Mesendoderm (in vitro differentiated cells): ENCODE data around the gene POLE4.

ENCODE experiments used
- DNase-seq: peaks from one replicate; pipeline ENCODE4 v3.0.0; 2013
- H2AK5ac ChIP-seq: 2 replicates; pipeline ENCODE4 v1.6.1; 2013; ENCODE audit warnings: low read length, inconsistent platforms
- H2BK120ac ChIP-seq: 2 replicates; pipeline ENCODE4 v1.6.1; 2013; ENCODE audit warnings: low read depth, mild to moderate bottlenecking, low read length, moderate library complexity, mixed read lengths
- H2BK15ac ChIP-seq: replicated peaks from 2 replicates; pipeline ENCODE4 v1.6.1; 2013; ENCODE audit warnings: low read depth, mild to moderate bottlenecking, moderate library complexity
- H2BK5ac ChIP-seq: 2 replicates; pipeline ENCODE4 v1.6.1; 2013; ENCODE audit warnings: low read length, inconsistent platforms
- H3K18ac ChIP-seq: 2 replicates; pipeline ENCODE4 v1.6.1; 2013; ENCODE audit warnings: mild to moderate bottlenecking, low read length, mixed read lengths
- H3K23ac ChIP-seq: one replicate; pipeline ENCODE4 v1.6.1; 2013; ENCODE audit warnings: low read length
- H3K27ac ChIP-seq: 2 replicates; pipeline ENCODE4 v1.5.1; 2013; ENCODE audit warnings: low read depth, mild to moderate bottlenecking, inconsistent platforms, low read length, moderate library complexity
- H3K27me3 ChIP-seq: 2 replicates; pipeline ENCODE4 v1.6.1; 2013; ENCODE audit warnings: low read length, control low read depth, mild to moderate bottlenecking, inconsistent platforms; ENCODE audit not compliant: insufficient read depth, poor library complexity
- H3K36me3 ChIP-seq: 2 replicates; pipeline ENCODE4 v1.6.1; 2013; ENCODE audit warnings: low read length, inconsistent platforms; ENCODE audit not compliant: control insufficient read depth, insufficient read depth
- H3K4ac ChIP-seq: one replicate; pipeline ENCODE4 v1.6.1; 2013; ENCODE audit warnings: low read depth, mild to moderate bottlenecking, low read length, moderate library complexity
- H3K4me1 ChIP-seq: 2 replicates; pipeline ENCODE4 v1.6.1; 2013; ENCODE audit warnings: low read depth, low read length, inconsistent platforms; ENCODE audit not compliant: control insufficient read depth
- H3K4me2 ChIP-seq: 2 replicates; pipeline ENCODE4 v1.6.1; 2013; ENCODE audit warnings: low read length
- H3K4me3 ChIP-seq: 2 replicates; pipeline ENCODE4 v1.5.1; 2013; ENCODE audit warnings: mild to moderate bottlenecking, low read length
- H3K56ac ChIP-seq: one replicate; pipeline ENCODE4 v1.6.1; 2013; ENCODE audit warnings: low read length
- H3K79me1 ChIP-seq: 2 replicates; pipeline ENCODE4 v1.6.1; 2013; ENCODE audit warnings: low read length, inconsistent platforms
- H3K79me2 ChIP-seq: 2 replicates; pipeline ENCODE4 v1.6.1; 2013; ENCODE audit warnings: mild to moderate bottlenecking, low read length; ENCODE audit not compliant: control insufficient read depth, insufficient read depth
- H3K9ac ChIP-seq: 2 replicates; pipeline ENCODE4 v1.6.1; 2013; ENCODE audit warnings: low read length, inconsistent platforms
- H4K5ac ChIP-seq: one replicate; pipeline ENCODE4 v1.6.1; 2013; ENCODE audit warnings: low read length
- H4K8ac ChIP-seq: one replicate; pipeline ENCODE4 v1.6.1; 2013; ENCODE audit warnings: low read depth, mild to moderate bottlenecking, control low read depth, low read length, moderate library complexity
- WGBS: extraction: QIAGEN DNeasy Blood & Tissue Kit; methylation state at CpG from one replicate; pipeline ENCODE4 v1.1.7; 2013; ENCODE audit warnings: low lambda C conversion rate, missing lambda C conversion rate; ENCODE audit not compliant: insufficient coverage; ENCODE audit errors: extremely low coverage; 5-methylcytosine and 5-hydroxymethylcytosine counted together

POLE4 gene

GRCh38 chr2:74916394-74916793, 42.0 kb upstream of the POLE4 start:
- WGBS = no CpG with 5 or more reads among the region's 2 CpGs
- no peaks in the 10 kb centered on the region for H3K79me1 ChIP-seq

DNA sequence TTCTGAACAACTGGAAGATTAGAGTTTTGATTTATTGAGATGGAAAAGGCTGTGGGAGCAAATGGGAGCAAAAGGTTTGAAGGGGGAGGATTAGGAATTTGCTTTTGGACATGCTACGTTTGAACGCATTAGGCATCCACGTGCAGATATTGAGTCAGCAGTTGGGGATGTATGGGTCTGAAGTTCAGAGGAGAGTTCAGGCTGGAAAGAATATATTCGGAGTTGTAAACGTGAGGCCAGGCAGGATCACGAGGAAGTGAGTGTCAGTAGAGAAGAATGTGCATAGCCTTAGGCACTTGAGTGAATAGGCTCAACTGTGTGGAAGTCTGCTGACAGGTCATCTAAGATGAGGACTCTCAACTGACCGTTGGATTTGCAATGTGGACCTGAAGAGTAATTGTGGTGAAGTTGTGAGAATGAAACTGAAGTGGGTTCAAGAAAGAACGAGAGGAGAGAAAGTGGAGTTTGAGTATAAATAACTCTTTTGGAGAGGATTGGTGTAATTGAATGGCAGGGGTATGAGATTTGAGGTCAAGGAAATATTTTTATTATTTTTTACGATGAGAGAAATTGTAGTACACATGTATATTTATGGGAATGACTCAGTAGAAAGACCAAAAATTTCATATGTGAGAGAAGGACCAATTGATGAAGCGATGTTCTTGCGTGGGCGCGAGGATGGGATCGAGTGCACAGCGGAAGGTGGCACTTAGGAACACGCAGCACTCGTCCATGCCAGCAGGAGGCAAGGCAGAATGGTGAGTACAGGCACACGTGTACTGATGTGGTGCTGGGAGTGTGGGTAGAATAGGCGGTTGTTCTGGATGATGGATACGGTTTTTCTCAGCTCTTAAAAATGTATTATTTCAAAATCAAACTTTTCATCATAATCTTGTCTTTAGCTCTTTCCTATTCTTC, 40.5 kb upstream of the POLE4 start:
- 100% methylated on average over 2 of the region's 20 CpGs for WGBS
- Histone ChIP-seq H2BK15ac (no peak overlapping the region), H3K23ac (no peak overlapping the region), H3K4me1 (no peaks in the 10 kb centered on the region), H3K4ac (no peak overlapping the region), H2BK120ac (no peak overlapping the region), H3K4me3 (no peak overlapping the region), H3K27me3 (no peaks in the 10 kb centered on the region), H3K18ac (no peak overlapping the region), H4K5ac (no peak overlapping the region), H3K36me3 (no peaks in the 10 kb centered on the region), H2BK5ac (no peak overlapping the region), H3K9ac (no peak overlapping the region), H3K56ac (no peak overlapping the region), H3K79me1 (no peaks in the 10 kb centered on the region), H3K4me2 (no peak overlapping the region), H4K8ac (no peak overlapping the region), H3K27ac (no peak overlapping the region), H2AK5ac (no peak overlapping the region), H3K79me2 (no peaks in the 10 kb centered on the region)
- peak; percentile 49 for DNase-seq

More at GRCh38 chr2:74916394-74916793, 42.0 kb upstream of the POLE4 start:
- no peaks in the 10 kb centered on the region for H3K4me1 ChIP-seq
- H2BK5ac ChIP-seq = no peak overlapping the region
- no peak overlapping the region for H3K4ac ChIP-seq
- no peak overlapping the region for H3K56ac ChIP-seq
- no peak overlapping the region for H3K9ac ChIP-seq
- H3K27ac ChIP-seq = no peak overlapping the region
- H2BK15ac ChIP-seq = no peak overlapping the region
- no peak overlapping the region for H4K5ac ChIP-seq
- no peaks in the 10 kb centered on the region for H3K79me2 ChIP-seq
- H2BK120ac ChIP-seq = no peak overlapping the region
- no peak overlapping the region for H3K4me3 ChIP-seq
- no peak overlapping the region for H3K23ac ChIP-seq
- H3K4me2 ChIP-seq = no peak overlapping the region
- H2AK5ac ChIP-seq = no peak overlapping the region
- H3K18ac ChIP-seq = no peak overlapping the region
- no peaks in the 10 kb centered on the region for H3K36me3 ChIP-seq
- H3K27me3 ChIP-seq = no peaks in the 10 kb centered on the region
- no peak for DNase-seq
- H4K8ac ChIP-seq = no peak overlapping the region

- WGBS = no CpG with 5 or more reads among the region's 34 CpGs
- Histone ChIP-seq H3K79me1 (no peaks in the 10 kb centered on the region), H3K56ac (peak overlapping the region; percentile 74), H2BK15ac (no peak overlapping the region), H3K23ac (no peak overlapping the region), H3K4me1 (no peaks in the 10 kb centered on the region), H3K79me2 (no peaks in the 10 kb centered on the region), H3K27me3 (no peaks in the 10 kb centered on the region), H3K18ac (no peak overlapping the region), H2BK5ac (no peak overlapping the region), H3K9ac (no peak overlapping the region), H4K8ac (no peak overlapping the region), H3K4me2 (peak overlapping the region; percentile 67), H4K5ac (no peak overlapping the region), H3K27ac (no peak overlapping the region), H3K4ac (no peak overlapping the region), H2BK120ac (no peak overlapping the region), H3K36me3 (no peaks in the 10 kb centered on the region), H3K4me3 (no peak overlapping the region), H2AK5ac (no peak overlapping the region)
- DNase-seq = peak; percentile 79
Observed at GRCh38 chr2:74919827-74920226, 38.6 kb upstream of the POLE4 start.

- peak; percentile 38 for DNase-seq
- Histone ChIP-seq H3K27ac (no peak overlapping the region), H3K9ac (no peak overlapping the region), H3K4me1 (no peaks in the 10 kb centered on the region), H3K79me1 (no peaks in the 10 kb centered on the region), H2AK5ac (no peak overlapping the region), H3K23ac (no peak overlapping the region), H3K18ac (no peak overlapping the region), H3K56ac (no peak overlapping the region), H3K36me3 (no peaks in the 10 kb centered on the region), H3K4me3 (no peak overlapping the region), H2BK15ac (no peak overlapping the region), H4K8ac (no peak overlapping the region), H3K4ac (no peak overlapping the region), H3K79me2 (no peaks in the 10 kb centered on the region), H4K5ac (no peak overlapping the region), H2BK5ac (no peak overlapping the region), H2BK120ac (no peak overlapping the region), H3K4me2 (no peak overlapping the region), H3K27me3 (no peaks in the 10 kb centered on the region)
- WGBS = no CpG with 5 or more reads among the region's 2 CpGs
Observed at GRCh38 chr2:74921236-74921736, 37.2 kb upstream of the POLE4 start.

- Histone ChIP-seq H2BK120ac (no peak overlapping the region), H3K56ac (peak overlapping the region; percentile 34), H3K18ac (no peak overlapping the region), H3K79me1 (no peaks in the 10 kb centered on the region), H2BK15ac (no peak overlapping the region), H3K27ac (no peak overlapping the region), H3K27me3 (no peaks in the 10 kb centered on the region), H3K79me2 (no peaks in the 10 kb centered on the region), H3K23ac (no peak overlapping the region), H3K4me1 (no peaks in the 10 kb centered on the region), H3K4ac (no peak overlapping the region), H3K4me2 (no peak overlapping the region), H3K9ac (no peak overlapping the region), H3K4me3 (no peak overlapping the region), H2BK5ac (no peak overlapping the region), H4K5ac (no peak overlapping the region), H4K8ac (no peak overlapping the region), H3K36me3 (no peaks in the 10 kb centered on the region), H2AK5ac (no peak overlapping the region)
- no peak for DNase-seq
- WGBS = no CpG with 5 or more reads among the region's 5 CpGs
Observed at GRCh38 chr2:74922592-74923227, 35.7 kb upstream of the POLE4 start.
